Kidney (tissue), 14 donors: ENCODE data around the gene PCDHGB3. TPM values are rescaled to one million over a fixed set of nuclear protein-coding genes. Genes with fewer than 3 reads are reported as not detected.
"Not testable (repeated sequence)": the region's sequence is repeated elsewhere in the genome, so short reads cannot be mapped to it uniquely, and the experiment has no call there.

ENCODE experiments used
- DNase-seq, 5 donors: peaks; one replicate each; pipeline ENCODE4 v3.0.0-alpha.2; 2013 to 2020
- FAIRE-seq: peaks from 2 replicates; lab custom pipeline; 2012; peaks lifted over from hg19 to GRCh38; lab: Jason Lieb, UNC
- H3K27ac ChIP-seq, 2 donors: one replicate each; pipeline ENCODE4 v1.7.0; 2013; ENCODE audit warnings: low read depth in 2 of 2, low read length in 2 of 2, inconsistent platforms in 1 of 2
- H3K27me3 ChIP-seq: one replicate; pipeline ENCODE4 v1.7.1; 2013; ENCODE audit warnings: low read length, inconsistent platforms; ENCODE audit not compliant: control insufficient read depth, insufficient read depth
- H3K36me3 ChIP-seq, 3 donors: one replicate each; pipeline versions ENCODE4 v1.7.0 to v1.7.1; 2013; ENCODE audit warnings: low read length in 3 of 3, control low read depth in 1 of 3, inconsistent platforms in 1 of 3; ENCODE audit not compliant: insufficient read depth in 3 of 3, control insufficient read depth in 2 of 3
- H3K4me1 ChIP-seq, 3 donors: one replicate each; pipeline versions ENCODE4 v1.7.0 to v1.7.1; 2013; ENCODE audit warnings: low read length in 3 of 3, inconsistent platforms in 1 of 3, low read depth in 1 of 3; ENCODE audit not compliant: control insufficient read depth in 2 of 3, insufficient read depth in 2 of 3
- H3K4me3 ChIP-seq, 3 donors: one replicate each; pipeline versions ENCODE4 v1.7.0 to v1.8.1; 2013; ENCODE audit warnings: low read length in 3 of 3, control low read depth in 1 of 3, inconsistent platforms in 1 of 3
- H3K9ac ChIP-seq, 3 donors: one replicate each; pipeline versions ENCODE4 v1.7.0 to v1.7.1; 2013; ENCODE audit warnings: low read length in 3 of 3, control low read depth in 1 of 3, inconsistent platforms in 1 of 3
- H3K9me3 ChIP-seq, 3 donors: one replicate each; pipeline versions ENCODE4 v1.7.0 to v1.7.1; 2013; ENCODE audit warnings: low read length in 3 of 3, control low read depth in 1 of 3, inconsistent platforms in 1 of 3; ENCODE audit not compliant: control insufficient read depth in 2 of 3, insufficient read depth in 1 of 3
- intact Hi-C: fragments of 100-400 bp; cut with DNase I; formaldehyde crosslinking; loops from one replicate; pipeline ENCODE4 v1.11.1; 2022
- polyA plus RNA-seq: library from polyadenylated mRNA; stranded (reverse); fragments of 350-450 nt; fragmentation: Illumina TruSeq; extraction: RNeasy Lipid Tissue Mini Kit (QIAGEN cat#74804); gene quantifications from one replicate; pipeline ENCODE4 v1.2.3, GENCODE V29; 2014; ENCODE audit warnings: low read depth, low replicate concordance; ENCODE audit not compliant: insufficient read depth
- total RNA-seq: library from RNA; stranded (reverse); fragmentation: NEBNext Ultra II Directional; extraction: Animal tissue kit (Norgen Biotek cat#: 25700); gene quantifications from one replicate; pipeline ENCODE4 v1.2.1, GENCODE V29; 2021
- TF ChIP-seq, protein P1 (sequence below): IDR thresholded peaks from 3 replicates; pipeline ENCODE4 v1.5.1; 2012; ENCODE audit warnings: mild to moderate bottlenecking, moderate library complexity, borderline replicate concordance; ENCODE audit not compliant: insufficient read depth; ENCODE audit errors: extremely low read depth
- donor health status: control.
- donor health status: control.
- donor health status: control.
- donor health status: control.
- donor health status: control.
- donor health status: DM: yes; HTN: yes; CAD: no.
- donor health status: Normal renal cell carcinoma (clear cell type).

Gene PCDHGB3
- total and polyA plus RNA-seq, 2 donors from 2014 or later, result 0.15 to 4.4 TPM

DNA sequence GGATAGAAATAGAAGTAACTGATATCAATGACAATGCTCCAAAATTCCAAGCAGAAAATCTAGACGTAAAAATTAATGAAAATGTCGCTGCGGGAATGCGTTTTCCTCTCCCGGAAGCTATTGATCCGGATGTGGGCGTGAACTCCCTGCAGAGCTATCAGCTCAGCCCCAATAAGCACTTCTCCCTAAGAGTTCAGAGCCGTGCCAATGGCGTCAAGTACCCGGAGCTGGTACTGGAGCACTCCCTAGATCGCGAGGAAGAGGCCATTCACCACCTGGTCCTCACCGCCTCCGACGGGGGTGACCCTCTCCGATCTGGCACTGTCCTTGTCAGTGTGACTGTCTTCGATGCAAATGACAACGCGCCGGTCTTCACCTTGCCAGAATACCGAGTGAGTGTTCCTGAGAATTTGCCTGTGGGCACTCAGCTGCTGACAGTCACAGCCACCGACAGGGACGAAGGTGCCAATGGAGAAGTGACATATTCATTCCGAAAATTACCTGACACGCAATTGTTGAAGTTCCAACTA, 43.6 kb downstream of the PCDHGB3 start:
- DNase-seq, result no peak
- TF ChIP-seq, protein P1, sequence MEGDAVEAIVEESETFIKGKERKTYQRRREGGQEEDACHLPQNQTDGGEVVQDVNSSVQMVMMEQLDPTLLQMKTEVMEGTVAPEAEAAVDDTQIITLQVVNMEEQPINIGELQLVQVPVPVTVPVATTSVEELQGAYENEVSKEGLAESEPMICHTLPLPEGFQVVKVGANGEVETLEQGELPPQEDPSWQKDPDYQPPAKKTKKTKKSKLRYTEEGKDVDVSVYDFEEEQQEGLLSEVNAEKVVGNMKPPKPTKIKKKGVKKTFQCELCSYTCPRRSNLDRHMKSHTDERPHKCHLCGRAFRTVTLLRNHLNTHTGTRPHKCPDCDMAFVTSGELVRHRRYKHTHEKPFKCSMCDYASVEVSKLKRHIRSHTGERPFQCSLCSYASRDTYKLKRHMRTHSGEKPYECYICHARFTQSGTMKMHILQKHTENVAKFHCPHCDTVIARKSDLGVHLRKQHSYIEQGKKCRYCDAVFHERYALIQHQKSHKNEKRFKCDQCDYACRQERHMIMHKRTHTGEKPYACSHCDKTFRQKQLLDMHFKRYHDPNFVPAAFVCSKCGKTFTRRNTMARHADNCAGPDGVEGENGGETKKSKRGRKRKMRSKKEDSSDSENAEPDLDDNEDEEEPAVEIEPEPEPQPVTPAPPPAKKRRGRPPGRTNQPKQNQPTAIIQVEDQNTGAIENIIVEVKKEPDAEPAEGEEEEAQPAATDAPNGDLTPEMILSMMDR, result no peak
- Histone ChIP-seq H3K27ac (no peak overlapping the region), H3K4me1 (no peaks in the 10 kb centered on the region), H3K4me3 (peak overlapping the region in 2 of 3 donors; percentile 44 to 54), H3K9ac (no peak overlapping the region), H3K9me3 (peaks cover 1 to 52% (median 31%) of the 10 kb centered on the region in 3 donors), H3K36me3 (no peaks in the 10 kb centered on the region), H3K27me3 (no peaks in the 10 kb centered on the region)
- intact Hi-C loops, result no loop called here
- no peak for FAIRE-seq

DNA sequence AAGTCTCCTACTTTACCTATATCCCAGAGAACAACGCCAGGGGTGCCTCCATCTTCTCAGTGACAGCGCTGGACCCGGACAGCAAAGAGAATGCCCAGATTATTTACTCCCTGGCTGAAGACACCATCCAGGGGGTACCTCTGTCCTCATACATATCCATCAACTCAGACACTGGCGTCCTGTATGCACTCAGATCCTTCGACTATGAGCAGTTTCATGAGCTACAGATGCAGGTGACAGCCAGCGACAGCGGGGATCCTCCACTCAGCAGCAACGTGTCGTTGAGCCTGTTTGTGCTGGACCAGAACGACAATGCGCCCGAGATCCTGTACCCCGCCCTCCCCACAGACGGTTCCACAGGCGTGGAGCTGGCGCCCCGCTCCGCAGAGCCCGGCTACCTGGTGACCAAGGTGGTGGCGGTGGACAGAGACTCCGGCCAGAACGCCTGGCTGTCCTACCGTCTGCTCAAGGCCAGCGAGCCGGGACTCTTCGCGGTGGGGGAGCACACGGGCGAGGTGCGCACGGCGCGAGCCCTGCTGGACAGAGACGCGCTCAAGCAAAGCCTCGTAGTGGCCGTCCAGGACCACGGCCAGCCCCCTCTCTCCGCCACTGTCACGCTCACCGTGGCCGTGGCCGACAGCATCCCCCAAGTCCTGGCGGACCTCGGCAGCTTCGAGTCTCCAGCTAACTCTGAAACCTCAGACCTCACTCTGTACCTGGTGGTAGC, 44.7 kb downstream of the PCDHGB3 start:
- H3K4me1 ChIP-seq, H3K9ac ChIP-seq, H3K36me3 ChIP-seq, intact Hi-C loops, H3K27me3 ChIP-seq, FAIRE-seq, H3K27ac ChIP-seq, H3K4me3 ChIP-seq, DNase-seq: not testable (repeated sequence)
- peaks cover 1 to 52% (median 30%) of the 10 kb centered on the region in 3 donors for H3K9me3 ChIP-seq

DNA sequence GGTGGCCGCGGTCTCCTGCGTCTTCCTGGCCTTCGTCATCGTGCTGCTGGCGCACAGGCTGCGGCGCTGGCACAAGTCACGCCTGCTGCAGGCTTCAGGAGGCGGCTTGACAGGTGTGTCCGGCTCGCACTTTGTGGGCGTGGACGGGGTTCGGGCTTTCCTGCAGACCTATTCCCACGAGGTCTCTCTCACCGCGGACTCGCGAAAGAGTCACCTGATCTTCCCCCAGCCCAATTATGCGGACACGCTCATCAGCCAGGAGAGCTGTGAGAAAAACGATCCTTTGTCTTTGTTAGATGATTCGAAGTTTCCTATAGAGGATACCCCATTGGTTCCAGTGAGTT, 45.2 kb downstream of the PCDHGB3 start:
- H3K9ac ChIP-seq, intact Hi-C loops, H3K27me3 ChIP-seq, DNase-seq, H3K4me1 ChIP-seq, H3K27ac ChIP-seq, H3K36me3 ChIP-seq, H3K4me3 ChIP-seq, FAIRE-seq: not testable (repeated sequence)
- peaks cover 3 to 51% (median 29%) of the 10 kb centered on the region in 3 donors for H3K9me3 ChIP-seq

DNA sequence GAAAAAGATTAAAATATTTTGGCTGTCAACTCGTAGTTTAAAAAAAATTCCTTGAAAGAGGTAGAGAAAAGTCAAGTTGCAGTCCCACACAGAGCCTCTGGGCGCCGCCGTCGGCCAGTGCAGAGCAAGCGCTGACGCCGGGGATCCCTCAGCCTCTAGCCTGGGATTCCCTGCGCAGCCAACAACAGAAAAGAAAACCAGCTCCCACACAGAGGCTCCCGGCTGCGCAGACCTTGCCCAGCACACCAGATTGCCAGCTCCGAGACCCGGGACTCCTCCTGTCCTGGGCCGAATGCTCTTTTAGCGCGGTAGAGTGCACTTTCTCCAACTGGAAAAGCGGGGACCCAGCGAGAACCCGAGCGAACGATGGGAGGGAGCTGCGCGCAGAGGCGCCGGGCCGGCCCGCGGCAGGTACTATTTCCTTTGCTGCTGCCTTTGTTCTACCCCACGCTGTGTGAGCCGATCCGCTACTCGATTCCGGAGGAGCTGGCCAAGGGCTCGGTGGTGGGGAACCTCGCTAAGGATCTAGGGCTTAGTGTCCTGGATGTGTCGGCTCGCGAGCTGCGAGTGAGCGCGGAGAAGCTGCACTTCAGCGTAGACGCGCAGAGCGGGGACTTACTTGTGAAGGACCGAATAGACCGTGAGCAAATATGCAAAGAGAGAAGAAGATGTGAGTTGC, 47.6 kb downstream of the PCDHGB3 start, which contains the start of gene PCDHGB7:
PCDHGB7 (plus strand) TSS at position 184 of the 679 bp plus-strand sequence; CDS start at position 367, 183 bp downstream.
- H3K9ac ChIP-seq, H3K4me1 ChIP-seq, H3K27me3 ChIP-seq, H3K27ac ChIP-seq, FAIRE-seq, H3K36me3 ChIP-seq, intact Hi-C loops: not testable (repeated sequence)
- DNase-seq, result peak in 4 of 5 donors; percentile 75 to 81 (median 78)
- H3K9me3 ChIP-seq, result peaks cover 5 to 66% (median 43%) of the 10 kb centered on the region in 3 donors
- TF ChIP-seq, protein P1, result peak; percentile 69
- H3K4me3 ChIP-seq, result peak within 1 kb of the TSS in 2 of 3 donors; percentile 40 to 42
